ENCODE measurements around the gene SEM1.

DNA sequence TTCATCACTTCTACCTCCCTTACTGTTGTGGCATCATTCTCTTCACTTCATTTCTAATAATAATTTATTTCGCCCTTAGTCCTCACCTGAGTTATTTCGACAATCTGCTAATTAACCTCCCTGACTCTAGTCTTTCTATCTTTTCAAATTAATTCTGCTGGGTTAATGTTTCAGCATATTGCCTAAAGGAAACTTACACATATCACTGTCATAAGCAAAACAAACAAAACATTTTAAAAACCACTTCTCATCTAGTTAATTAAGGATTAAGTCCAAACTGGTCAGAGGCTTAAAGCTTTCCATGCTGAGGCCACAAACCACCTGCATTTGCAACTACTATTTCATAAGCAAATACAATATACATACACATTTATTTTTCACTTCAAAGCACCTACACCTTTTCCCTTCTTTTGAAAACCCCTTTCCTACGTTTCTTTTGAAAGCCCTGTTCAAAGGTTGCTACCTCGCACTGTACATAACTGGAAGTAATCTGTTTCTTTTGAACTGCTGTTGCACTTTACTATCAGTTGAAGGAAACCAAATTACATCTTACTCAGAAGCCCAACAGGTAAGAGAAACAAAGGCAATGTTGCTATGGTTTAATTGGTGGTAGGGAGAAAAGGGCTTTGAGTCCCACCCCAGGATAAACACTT lies 10.3 kb downstream of the SEM1 start:
- TF ChIP-seq, protein P1, sequence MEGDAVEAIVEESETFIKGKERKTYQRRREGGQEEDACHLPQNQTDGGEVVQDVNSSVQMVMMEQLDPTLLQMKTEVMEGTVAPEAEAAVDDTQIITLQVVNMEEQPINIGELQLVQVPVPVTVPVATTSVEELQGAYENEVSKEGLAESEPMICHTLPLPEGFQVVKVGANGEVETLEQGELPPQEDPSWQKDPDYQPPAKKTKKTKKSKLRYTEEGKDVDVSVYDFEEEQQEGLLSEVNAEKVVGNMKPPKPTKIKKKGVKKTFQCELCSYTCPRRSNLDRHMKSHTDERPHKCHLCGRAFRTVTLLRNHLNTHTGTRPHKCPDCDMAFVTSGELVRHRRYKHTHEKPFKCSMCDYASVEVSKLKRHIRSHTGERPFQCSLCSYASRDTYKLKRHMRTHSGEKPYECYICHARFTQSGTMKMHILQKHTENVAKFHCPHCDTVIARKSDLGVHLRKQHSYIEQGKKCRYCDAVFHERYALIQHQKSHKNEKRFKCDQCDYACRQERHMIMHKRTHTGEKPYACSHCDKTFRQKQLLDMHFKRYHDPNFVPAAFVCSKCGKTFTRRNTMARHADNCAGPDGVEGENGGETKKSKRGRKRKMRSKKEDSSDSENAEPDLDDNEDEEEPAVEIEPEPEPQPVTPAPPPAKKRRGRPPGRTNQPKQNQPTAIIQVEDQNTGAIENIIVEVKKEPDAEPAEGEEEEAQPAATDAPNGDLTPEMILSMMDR (IDR thresholded peaks at IDR 0.05; ENCODE audit: low read depth, low read length), result no peak
- TF ChIP-seq POLR2A (IDR thresholded peaks at IDR 0.05; ENCODE audit: extremely low read depth, insufficient read length) (no peak), MYC (IDR thresholded peaks at IDR 0.05; ENCODE audit: low read depth, low read length) (no peak)
- TF ChIP-seq, protein P2, sequence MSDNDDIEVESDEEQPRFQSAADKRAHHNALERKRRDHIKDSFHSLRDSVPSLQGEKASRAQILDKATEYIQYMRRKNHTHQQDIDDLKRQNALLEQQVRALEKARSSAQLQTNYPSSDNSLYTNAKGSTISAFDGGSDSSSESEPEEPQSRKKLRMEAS (IDR thresholded peaks at IDR 0.05; ENCODE audit: low read depth, low read length), result no peak
